ENCODE results near the gene MTMR2.

Gene MTMR2

DNA sequence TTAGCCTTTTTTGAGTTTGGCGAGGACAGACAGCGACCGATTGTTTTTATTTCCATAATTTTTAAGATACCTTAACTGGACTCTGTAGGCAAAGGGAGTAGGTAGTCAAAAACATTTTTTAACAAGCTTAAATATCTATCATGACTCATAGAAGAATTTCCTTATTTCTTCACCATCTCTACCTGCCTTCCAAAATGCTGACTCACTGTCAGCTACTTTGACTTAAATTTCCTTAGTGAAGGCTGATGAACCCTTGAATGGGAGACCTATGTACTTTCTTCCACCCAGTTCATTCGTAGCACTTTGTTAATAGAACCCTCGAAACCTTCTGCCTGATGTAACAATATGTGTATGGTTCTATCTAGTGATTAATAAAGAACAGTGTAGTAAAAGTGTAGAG lies 1.1 kb upstream of the MTMR2 start:
- Mint-ChIP-seq H3K9me3 (no peaks in the 10 kb centered on the region), H3K27me3 (peaks cover 7% of the 10 kb centered on the region), H3K27ac (peak overlapping the region; percentile 99), H3K4me1 (peaks cover 34% of the 10 kb centered on the region), H3K36me3 (ENCODE audit: low read depth) (peaks cover 3% of the 10 kb centered on the region), H3K4me3 (peak overlapping the region; percentile 96)
- DNase-seq, result no peak
- no peak for ATAC-seq

DNA sequence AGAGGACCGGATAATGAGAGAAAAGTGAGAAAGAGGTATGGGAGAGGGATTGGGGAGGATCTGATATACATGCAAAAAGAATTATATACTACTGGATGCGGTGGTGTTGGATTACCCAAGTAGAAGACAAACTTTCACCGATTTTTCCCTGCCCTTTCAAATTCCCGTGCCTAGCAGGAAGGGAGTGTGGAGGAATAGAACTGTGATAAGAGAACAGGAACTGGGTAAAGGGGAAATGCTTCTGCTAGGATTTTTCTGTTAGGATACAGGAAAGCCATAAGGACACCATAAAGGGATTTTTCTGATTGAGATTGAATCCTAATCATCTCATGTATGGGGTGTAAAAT lies 480 bp upstream of the MTMR2 start:
- peak overlapping the region; percentile 96 for H3K4me3 Mint-ChIP-seq
- ATAC-seq (no peak), DNase-seq (no peak)
- H3K4me1 Mint-ChIP-seq, result peaks cover 34% of the 10 kb centered on the region
- H3K9me3 Mint-ChIP-seq, result no peaks in the 10 kb centered on the region
- peak overlapping the region; percentile 99 for H3K27ac Mint-ChIP-seq
- peaks cover 3% of the 10 kb centered on the region for H3K36me3 Mint-ChIP-seq (ENCODE audit: low read depth)
- peaks cover 7% of the 10 kb centered on the region for H3K27me3 Mint-ChIP-seq

DNA sequence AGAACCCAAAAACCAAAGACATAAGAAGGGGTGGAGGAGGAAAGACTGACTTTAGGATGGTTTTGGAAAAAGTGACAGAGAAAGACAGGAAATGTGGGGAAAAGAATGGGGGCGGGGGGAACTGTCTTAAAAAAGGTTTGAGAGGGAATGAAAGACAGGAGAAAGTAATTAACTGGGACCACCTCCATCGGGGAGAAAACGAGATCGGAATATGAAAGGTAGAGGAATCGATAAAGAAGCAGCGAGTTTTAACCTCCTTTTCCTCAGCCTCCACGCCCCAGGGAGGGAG lies 524 bp downstream of the MTMR2 start:
- peak; percentile 23 for ATAC-seq
- peaks cover 36% of the 10 kb centered on the region for H3K4me1 Mint-ChIP-seq
- peak overlapping the region; percentile 99 for H3K27ac Mint-ChIP-seq
- H3K36me3 Mint-ChIP-seq (ENCODE audit: low read depth), result peaks cover 5% of the 10 kb centered on the region
- peaks cover 5% of the 10 kb centered on the region for H3K27me3 Mint-ChIP-seq
- no peaks in the 10 kb centered on the region for H3K9me3 Mint-ChIP-seq
- peak overlapping the region; percentile 96 for H3K4me3 Mint-ChIP-seq
- peak; percentile 16 for DNase-seq

DNA sequence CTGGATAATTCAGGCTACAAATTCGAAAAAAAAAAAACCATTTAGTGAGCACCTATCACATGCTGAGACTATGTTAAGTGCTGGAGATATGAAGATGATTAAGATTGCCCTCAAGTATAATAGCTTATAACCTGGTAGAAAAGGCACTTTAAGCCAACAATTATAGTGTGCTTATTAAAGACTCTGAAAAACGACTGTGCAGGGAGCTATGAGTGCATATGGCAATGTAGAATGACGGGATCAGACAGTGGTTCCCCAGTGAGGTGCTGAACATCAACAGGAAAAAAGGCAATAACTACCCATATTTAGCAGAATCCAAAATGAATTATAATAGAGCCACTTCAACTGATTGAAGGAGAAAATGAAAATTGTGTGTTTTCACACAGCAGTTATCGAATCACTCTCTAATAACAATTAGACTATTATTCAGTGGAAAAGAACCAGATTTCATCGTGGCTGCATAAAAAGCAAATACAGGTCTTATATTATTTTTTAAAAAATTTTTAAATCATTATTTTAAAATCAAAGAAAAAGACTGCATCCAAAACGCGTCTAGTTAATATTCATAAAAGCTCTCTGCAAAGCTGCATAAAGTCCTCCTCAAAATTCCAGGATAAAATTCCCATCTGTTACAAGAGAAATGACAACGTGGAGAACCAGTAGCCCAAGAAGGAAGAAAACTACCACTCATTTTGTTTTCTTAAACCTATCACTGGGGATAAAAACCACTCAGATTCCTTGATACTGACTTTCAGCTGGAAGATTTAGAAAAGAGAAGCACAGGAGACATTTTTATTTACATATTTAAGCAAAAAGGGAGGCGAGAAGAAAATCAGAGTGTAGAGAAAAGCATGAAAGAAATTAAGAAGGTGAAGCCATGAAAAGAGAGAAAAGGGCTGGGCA lies 1.1 kb downstream of the MTMR2 start:
- peaks cover 5% of the 10 kb centered on the region for H3K27me3 Mint-ChIP-seq

DNA sequence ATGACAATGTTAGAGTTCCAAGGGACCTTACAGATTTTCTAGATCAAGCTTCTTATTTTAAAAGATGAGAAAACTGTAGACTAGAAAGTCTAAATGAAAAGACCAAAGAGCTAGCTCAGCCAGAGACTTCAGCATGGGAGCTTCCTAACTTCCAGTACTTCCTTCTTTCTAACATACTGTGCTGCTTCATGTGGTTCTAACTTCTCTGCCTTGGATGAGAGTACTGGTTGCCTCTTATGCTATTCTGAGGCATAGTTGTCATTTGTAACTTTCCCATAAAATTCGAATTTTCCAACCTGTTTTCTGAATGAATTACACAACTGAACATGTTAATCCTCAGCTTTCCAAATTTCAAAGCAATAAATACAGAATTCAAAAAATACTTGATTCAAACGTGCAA lies 1.8 kb downstream of the MTMR2 start:
- Mint-ChIP-seq H3K27me3 (peaks cover 5% of the 10 kb centered on the region), H3K36me3 (ENCODE audit: low read depth) (peaks cover 8% of the 10 kb centered on the region), H3K4me1 (peaks cover 43% of the 10 kb centered on the region), H3K9me3 (no peaks in the 10 kb centered on the region), H3K27ac (peak overlapping the region; percentile 47), H3K4me3 (peak overlapping the region; percentile 96)
- ATAC-seq (no peak), DNase-seq (no peak)

More for the DNA sequence above, 1.1 kb downstream of the MTMR2 start:
- DNase-seq (no peak), ATAC-seq (no peak)
- Mint-ChIP-seq H3K36me3 (ENCODE audit: low read depth) (peaks cover 5% of the 10 kb centered on the region), H3K4me1 (peaks cover 37% of the 10 kb centered on the region), H3K4me3 (peak overlapping the region; percentile 96), H3K27ac (peak overlapping the region; percentile 99), H3K9me3 (no peaks in the 10 kb centered on the region)

DNA sequence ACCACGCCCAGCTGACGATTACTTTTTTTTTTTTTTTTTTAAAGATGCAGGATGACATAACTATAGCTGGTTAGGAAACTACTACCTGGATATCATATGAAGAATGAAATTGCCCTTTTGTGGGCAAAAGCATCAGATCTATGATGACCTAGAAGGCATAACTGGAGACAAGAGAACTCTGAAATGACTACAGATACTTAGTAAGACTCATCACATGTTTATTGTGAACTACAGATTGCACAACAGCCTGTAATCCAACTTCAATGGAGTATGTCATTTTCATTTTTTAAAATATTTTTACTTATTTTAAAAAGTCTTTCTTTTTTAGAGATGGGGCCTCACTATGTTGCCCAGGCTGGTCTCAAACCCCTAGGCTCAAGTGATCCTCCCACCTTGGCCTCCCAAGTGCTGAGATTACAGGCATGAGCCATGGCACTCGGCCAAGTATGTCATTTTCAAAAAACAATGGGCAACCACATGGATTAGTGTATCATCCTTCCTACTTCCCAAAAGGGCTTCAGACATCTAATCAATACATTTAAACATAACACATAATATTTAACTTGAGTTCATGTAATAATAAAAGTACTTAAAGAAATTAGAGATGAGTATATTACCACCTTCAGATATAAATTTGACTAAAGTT lies 3.3 kb downstream of the MTMR2 start:
- peaks cover 2% of the 10 kb centered on the region for H3K27me3 Mint-ChIP-seq
- H3K36me3 Mint-ChIP-seq (ENCODE audit: low read depth), result peaks cover 8% of the 10 kb centered on the region
- H3K4me1 Mint-ChIP-seq, result peaks cover 54% of the 10 kb centered on the region
- no peak overlapping the region for H3K27ac Mint-ChIP-seq
- H3K4me3 Mint-ChIP-seq, result no peak overlapping the region
- no peaks in the 10 kb centered on the region for H3K9me3 Mint-ChIP-seq
- ATAC-seq (no peak), DNase-seq (no peak)

DNA sequence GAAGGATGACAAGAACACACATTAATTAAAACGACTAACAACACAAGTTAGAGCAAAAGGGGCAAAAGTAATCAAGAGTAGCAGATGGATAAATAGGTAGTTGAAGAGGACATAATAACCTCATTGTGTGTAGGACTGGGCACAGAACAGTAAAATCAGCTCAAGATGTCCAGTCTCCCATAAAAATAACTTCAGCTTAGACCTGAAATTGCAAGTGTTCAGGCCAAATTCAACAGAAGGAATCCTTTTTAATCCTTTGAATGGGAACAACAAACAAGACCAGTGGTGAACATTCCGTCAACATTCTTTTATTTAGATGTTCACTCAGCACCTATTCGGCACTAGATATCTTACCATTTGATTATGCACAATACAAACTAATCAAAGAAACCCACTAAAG lies 4.4 kb downstream of the MTMR2 start:
- DNase-seq (no peak), ATAC-seq (no peak)
- peaks cover 48% of the 10 kb centered on the region for H3K4me1 Mint-ChIP-seq
- no peak overlapping the region for H3K27ac Mint-ChIP-seq
- no peak overlapping the region for H3K4me3 Mint-ChIP-seq
- peaks cover 8% of the 10 kb centered on the region for H3K36me3 Mint-ChIP-seq (ENCODE audit: low read depth)
- peaks cover 2% of the 10 kb centered on the region for H3K27me3 Mint-ChIP-seq
- H3K9me3 Mint-ChIP-seq, result no peaks in the 10 kb centered on the region

DNA sequence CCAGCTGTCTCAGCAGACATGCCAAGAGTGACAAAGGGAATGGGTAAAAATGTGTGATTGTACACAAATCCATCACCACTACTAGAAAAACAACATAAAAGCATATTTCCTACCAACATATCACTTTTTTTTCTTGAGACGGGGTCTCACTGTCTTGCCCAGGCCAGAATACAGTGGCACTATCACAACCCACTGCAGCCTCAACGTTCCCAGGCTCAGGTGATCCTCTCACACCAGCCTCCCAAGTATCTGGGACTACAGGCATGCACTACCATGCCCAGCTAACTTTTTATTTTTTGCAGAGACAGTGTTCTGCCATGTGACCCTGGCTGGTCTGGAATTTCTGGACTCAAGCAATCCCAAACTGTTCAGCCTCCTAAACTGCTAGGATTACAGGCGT lies 5.2 kb downstream of the MTMR2 start:
- ATAC-seq (no peak), DNase-seq (no peak)
- Mint-ChIP-seq H3K4me1 (peaks cover 48% of the 10 kb centered on the region), H3K36me3 (ENCODE audit: low read depth) (peaks cover 10% of the 10 kb centered on the region), H3K4me3 (no peak overlapping the region), H3K9me3 (no peaks in the 10 kb centered on the region), H3K27me3 (peaks cover 2% of the 10 kb centered on the region), H3K27ac (no peak overlapping the region)

DNA sequence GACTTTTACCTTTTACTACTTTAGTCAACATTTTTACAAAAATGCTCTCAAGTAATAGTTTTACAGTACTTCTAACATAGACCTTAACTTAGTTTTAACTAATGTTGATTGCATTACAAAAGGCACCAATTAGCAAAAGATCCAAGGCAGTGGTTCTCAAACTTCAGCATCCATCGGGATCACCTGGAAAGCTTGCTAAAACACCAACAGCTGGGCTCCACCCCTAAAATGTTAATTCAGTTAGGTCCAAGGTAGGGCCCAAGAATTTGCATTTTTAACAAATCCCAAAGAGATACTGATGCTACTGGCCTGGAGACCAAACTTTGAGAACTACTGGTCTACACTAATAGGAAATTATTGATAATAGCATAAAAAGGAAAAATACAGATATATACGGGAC lies 5.9 kb downstream of the MTMR2 start:
- Mint-ChIP-seq H3K4me1 (peaks cover 51% of the 10 kb centered on the region), H3K9me3 (no peaks in the 10 kb centered on the region), H3K27ac (no peak overlapping the region), H3K27me3 (no peaks in the 10 kb centered on the region), H3K36me3 (ENCODE audit: low read depth) (peaks cover 7% of the 10 kb centered on the region), H3K4me3 (no peak overlapping the region)
- DNase-seq (no peak), ATAC-seq (no peak)

DNA sequence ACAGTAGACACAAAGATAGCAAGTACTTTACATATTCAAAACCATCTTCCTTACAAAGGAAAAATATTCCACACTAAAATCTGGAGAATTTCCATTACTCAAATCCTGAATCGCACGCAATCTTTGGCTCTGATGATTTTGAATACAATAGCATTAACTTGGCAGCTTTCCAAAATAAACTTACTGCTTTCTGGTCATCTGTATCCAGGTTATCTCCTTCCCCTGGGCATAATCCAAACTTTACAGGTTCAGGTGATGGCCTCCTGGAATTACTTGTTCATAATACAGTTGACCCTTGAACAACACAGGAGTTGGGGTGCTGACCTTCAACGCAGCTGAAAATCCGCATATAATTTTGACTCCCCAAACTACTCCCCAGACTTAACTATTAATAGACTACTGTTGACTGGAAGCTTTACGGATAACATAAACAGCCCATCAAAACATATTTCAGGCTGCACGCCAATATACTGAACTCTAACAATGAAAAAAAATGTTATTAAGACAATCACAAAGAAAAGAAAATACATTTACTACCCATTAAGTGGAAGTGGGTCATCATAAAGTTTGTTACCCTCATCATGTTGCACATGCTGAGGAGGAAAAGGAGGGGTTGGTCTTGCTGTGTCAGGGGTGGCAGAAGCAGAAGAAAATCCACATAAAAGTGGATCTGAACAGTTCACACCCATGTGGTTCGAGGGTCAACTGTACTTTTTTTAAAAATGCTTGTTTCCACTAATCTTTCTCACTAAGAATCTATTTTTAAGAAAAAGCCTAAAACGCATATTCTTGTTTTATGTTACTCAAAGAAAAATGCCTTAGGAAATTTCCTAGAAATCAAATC lies 6.5 kb downstream of the MTMR2 start:
- peaks cover 7% of the 10 kb centered on the region for H3K36me3 Mint-ChIP-seq (ENCODE audit: low read depth)
- H3K9me3 Mint-ChIP-seq, result no peaks in the 10 kb centered on the region
- DNase-seq (no peak), ATAC-seq (no peak)
- H3K27me3 Mint-ChIP-seq, result no peaks in the 10 kb centered on the region
- peaks cover 51% of the 10 kb centered on the region for H3K4me1 Mint-ChIP-seq
- no peak overlapping the region for H3K4me3 Mint-ChIP-seq
- no peak overlapping the region for H3K27ac Mint-ChIP-seq

DNA sequence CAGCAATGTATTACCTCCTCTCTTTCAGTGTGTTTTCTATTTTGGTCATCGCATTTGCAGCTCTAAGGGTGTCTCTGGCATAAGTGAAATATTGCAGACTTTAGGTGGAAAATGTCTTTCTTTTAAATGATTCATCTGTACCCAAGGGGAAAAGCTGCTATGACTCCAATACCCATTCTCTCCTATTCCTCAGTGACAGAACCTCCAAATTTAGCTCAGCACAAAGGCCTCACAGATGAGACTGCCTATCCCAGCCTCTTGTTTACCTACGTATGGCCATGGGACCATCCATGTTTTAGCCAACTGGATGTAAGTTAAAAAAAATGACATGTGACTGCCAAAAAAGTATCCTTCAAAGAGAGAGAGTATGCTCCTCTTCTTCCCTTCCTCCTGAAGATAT lies 7.9 kb downstream of the MTMR2 start:
- Mint-ChIP-seq H3K4me3 (no peak overlapping the region), H3K4me1 (peaks cover 40% of the 10 kb centered on the region), H3K9me3 (no peaks in the 10 kb centered on the region), H3K36me3 (ENCODE audit: low read depth) (peaks cover 7% of the 10 kb centered on the region), H3K27ac (no peak overlapping the region), H3K27me3 (no peaks in the 10 kb centered on the region)
- DNase-seq, result no peak
- peak; percentile 49 for ATAC-seq

DNA sequence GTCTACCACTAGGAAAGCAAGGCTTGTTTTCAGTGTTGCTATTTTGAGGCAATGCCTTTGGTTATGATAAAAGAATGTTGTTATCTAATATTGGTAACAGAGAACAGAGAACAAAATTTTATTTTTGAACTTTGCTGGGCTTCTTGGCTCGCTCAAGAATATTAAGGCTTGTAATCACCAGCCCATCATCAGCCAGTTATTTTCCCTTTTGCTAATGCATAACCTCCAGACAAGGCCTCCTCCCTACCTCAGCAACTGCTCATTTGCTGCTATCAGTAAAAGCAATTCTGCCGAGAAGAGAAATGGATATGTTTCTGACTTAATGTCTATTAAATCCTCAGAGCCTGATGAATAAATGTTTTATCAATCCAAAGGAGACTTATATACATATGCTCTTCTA lies 8.9 kb downstream of the MTMR2 start:
- peaks cover 7% of the 10 kb centered on the region for H3K36me3 Mint-ChIP-seq (ENCODE audit: low read depth)
- H3K4me1 Mint-ChIP-seq, result peaks cover 40% of the 10 kb centered on the region
- ATAC-seq (no peak), DNase-seq (no peak)
- H3K4me3 Mint-ChIP-seq, result no peak overlapping the region
- no peak overlapping the region for H3K27ac Mint-ChIP-seq
- no peaks in the 10 kb centered on the region for H3K27me3 Mint-ChIP-seq
- no peaks in the 10 kb centered on the region for H3K9me3 Mint-ChIP-seq

DNA sequence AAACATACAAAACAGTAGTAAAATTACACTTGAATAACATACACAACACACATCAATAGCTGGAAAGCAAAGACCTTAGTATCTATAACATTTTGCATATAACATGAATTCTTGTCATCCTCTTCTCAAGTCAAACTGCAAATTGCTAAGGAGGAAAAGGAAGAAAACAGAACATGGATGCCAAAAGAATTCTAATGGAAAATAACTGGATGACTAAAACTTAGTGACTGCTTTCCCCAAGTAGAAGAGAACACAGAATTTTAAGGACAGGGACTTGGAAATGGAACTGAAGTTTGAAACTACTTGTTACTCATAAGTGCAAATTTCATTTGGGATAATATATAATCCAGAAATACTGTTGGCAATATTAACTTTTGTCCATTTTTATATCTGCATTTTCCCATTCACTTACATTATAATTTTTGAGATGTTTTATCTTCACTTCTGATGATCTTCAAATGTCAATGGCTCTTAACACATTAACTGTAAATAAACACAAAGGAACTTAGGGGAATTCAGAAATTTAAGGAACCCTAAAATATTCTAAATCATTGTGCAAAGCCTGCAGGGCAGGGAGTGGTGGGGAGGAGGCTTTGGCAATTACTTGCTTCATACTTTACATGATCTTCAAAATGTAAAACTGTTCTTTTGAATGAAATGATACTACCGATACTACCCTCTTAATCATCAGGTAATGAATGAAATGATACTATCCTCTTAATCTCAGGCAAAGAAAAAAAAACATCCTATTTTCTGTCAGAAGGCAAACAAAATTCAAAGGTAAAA lies 9.9 kb downstream of the MTMR2 start:
- Mint-ChIP-seq H3K4me1 (peaks cover 38% of the 10 kb centered on the region), H3K27me3 (no peaks in the 10 kb centered on the region), H3K4me3 (no peak overlapping the region), H3K27ac (no peak overlapping the region), H3K36me3 (ENCODE audit: low read depth) (peaks cover 6% of the 10 kb centered on the region), H3K9me3 (no peaks in the 10 kb centered on the region)
- ATAC-seq (no peak), DNase-seq (no peak)

DNA sequence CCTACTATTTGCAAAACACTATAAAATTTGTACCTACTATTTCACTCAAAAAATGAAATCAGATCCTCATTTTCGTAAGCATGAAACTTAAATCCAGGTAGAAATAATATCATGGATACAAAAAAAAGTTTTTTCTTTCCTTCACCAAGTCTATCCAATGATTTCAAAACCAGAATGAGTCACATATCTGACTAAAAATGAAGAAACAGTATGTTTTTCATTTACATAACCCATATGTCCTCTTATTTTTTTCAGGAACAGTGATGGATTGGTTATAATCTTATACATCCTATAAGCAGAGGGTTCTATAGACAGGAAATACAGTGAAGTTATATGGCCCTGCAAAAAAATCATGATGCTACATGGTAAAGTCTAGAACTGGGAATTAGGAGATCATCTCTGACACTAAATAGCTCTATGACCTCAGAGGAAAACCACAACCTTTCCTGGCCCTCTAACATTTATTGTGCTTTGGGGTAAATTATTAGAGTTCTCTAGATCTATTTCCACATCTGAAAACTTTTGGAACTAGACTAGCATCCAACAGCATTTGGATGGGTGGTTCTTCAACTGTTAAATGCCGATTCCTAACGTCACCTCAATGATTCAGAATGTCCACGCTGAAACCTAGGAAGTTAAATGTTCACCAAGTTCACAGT lies 10.9 kb downstream of the MTMR2 start:
- H3K27ac Mint-ChIP-seq, result no peak overlapping the region
- DNase-seq (no peak), ATAC-seq (no peak)
- no peak overlapping the region for H3K4me3 Mint-ChIP-seq
- H3K27me3 Mint-ChIP-seq, result no peaks in the 10 kb centered on the region
- H3K36me3 Mint-ChIP-seq (ENCODE audit: low read depth), result peaks cover 6% of the 10 kb centered on the region
- peaks cover 41% of the 10 kb centered on the region for H3K4me1 Mint-ChIP-seq
- H3K9me3 Mint-ChIP-seq, result no peaks in the 10 kb centered on the region
